Myocyte (in vitro differentiated cells): Measurements from ENCODE around the gene ABHD17C. TPM values are rescaled to one million over a fixed set of nuclear protein-coding genes. Genes with fewer than 3 reads are reported as not detected.
A peak's percentile ranks its signal among the peaks of the same experiment; 100 is the strongest.

ENCODE experiments used
- DNase-seq: peaks from one replicate; pipeline ENCODE4 v3.0.0-alpha.2; 2012; ENCODE audit warnings: low read depth
- total RNA-seq: library from RNA; depleted of rRNA; stranded (reverse); fragments of >200 nt; gene quantifications from 2 replicates; pipeline ENCODE4 v1.2.3, GENCODE V29; 2014

The ABHD17C gene
- total RNA-seq, 1 donor from 2014 or later, result 5.7 TPM

DNA sequence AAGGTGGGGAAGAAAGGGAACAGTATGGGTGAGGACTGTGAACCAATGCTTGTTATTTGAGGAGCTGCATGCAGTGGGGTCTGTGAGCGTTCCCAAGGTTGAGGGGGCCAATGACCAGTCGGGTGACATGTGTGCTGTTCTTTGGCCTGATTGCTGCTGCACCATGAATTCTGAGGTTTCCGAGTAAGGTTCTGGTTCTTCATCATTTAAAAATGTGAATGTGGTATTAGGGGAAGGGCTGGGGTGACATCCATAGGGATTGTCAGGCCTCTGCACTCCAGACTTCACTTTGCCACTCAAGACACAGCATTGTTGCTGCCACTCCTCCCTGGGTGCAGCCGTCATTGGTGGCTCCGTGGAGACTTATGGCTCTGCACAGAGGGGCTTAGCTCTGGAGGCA, 32.5 kb downstream of the ABHD17C start:
- peak; percentile 75 for DNase-seq

DNA sequence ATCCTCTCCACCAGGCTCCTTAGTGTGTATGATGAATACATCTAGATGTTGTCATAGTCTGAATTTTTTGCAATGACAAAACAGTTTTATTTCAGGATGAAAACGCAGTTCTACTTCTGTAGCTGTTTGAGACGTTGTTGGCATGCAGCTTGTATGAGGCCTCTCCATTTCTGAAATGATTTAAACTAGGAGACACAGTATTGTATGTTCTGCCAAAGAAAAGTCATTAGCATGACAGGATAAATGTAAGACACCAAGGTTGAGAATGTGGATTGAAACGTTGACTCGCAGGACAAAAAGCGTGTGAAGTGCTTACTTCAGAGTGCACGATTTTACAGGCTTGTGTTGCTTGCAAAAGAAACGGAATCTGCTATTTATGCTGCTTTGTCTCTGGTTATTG, 35.3 kb downstream of the ABHD17C start:
- DNase-seq, result no peak

DNA sequence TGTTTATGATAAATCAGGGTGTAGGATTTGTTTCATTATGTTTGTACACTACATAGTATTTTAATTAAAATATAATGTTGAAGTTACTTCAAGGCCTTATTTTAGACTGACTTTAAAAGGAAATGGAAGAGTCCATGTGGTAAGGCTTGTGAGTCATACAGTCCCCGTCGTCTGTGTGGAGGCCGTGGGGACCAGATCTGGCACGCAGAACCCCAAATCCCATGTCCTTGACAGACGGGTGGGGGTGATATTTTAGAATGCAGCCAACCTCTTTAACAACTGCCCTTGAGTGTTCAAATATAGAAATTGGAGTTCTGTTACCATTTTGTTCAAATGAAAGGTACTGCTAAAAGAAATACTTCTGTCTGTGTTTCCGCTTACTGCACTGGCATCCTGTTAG, 35.8 kb downstream of the ABHD17C start:
- DNase-seq, result peak; percentile 53

GRCh38 chr15:80732167-80732566, 37.1 kb downstream of the ABHD17C start:
- no peak for DNase-seq

DNA sequence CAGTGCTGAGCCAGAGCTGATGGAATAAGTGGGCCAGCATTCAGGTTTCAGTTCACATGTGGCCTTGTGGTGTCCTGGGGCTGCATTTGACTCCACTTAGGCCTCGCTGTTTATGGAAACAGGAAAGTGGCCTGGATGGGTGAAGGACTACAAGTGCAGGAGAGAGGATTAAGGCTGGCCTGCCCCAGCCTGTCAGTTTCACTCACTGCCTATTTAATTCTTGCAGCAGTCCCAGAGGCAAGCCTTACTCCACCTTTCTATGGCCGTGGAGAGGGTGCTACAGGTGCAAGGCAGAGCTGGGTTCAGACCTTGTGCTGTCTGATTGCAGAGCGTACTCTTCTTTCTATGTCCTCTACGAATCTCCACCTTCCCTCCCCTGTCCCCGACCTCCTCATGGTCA, 37.7 kb downstream of the ABHD17C start:
- peak; percentile 33 for DNase-seq

DNA sequence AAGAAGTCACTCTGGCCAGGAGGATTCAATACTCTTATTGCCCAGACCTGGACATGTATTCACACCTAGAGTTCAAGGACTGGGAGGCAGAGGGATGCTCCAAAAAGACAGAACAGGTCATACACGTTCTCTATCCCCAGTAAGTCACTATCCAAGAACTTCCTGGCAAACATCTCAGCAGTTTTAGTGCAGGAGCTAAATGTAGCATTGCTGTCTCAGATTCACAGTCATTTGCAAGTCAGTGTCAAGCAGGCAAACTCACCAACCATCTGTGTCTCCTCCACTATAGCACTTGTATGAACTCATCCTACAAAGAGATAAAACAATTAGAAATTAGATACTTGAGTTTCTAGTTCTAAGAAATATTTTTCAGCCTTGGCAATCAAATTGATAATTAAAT, 38.4 kb downstream of the ABHD17C start:
- peak; percentile 41 for DNase-seq

- no peak for DNase-seq
These were observed 40.2 kb downstream of the ABHD17C start for GRCh38 chr15:80735344-80735743.

GRCh38 chr15:80736560-80736959, 41.5 kb downstream of the ABHD17C start:
- DNase-seq, result no peak

- DNase-seq, result peak; percentile 88
These were observed 44.8 kb downstream of the ABHD17C start for GRCh38 chr15:80739919-80740318.

DNA sequence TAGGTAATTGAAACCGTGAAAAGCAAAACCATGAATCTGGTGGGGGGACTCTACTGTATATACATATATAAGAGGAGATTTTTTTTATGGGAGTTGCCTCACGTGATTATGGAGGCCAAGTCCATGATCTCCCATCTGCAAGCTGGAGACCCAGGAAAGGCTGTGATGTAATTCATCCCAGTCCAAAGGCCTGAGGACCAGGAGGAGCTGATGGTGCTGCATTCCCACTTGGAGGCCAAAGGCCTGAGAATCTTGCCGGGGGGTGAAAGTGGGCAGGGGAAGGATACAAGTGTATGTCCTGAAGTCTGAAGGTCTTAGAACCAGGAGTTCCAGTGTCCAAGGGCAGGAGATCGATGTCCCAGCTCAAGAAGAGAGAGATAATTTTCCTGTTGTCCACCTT, 47.0 kb downstream of the ABHD17C start:
- DNase-seq, result no peak

DNA sequence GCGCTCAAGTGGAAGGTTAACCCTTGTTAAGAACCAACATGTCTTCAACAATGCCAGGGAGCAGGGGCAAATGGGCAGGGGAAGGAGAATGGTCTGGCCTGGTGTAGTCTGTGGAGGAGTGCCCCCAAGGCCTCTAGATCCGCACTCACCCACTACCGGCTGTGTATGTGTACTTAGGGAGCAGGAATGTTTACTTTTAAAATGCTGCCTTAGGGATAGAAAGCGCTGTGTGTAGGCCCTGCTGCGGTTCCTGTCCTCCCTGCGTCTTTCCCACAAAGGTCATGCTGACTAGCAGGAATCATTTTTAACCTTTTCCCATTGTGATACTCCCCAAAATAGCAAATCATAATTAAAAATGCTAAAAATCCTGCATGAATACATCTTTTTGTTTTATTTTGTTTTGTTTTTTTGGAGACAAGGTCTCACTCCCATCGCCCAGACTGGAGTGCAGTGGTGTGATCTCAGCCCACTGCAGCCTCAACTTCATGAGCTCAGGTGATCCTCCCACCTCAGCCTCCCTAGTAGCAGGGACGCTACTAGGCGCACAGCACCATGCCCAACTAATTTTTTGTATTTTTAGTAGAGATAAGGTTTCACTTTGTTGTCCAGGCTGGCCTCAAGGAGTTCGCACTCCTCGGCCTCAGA, 48.2 kb downstream of the ABHD17C start:
- DNase-seq, result no peak

DNA sequence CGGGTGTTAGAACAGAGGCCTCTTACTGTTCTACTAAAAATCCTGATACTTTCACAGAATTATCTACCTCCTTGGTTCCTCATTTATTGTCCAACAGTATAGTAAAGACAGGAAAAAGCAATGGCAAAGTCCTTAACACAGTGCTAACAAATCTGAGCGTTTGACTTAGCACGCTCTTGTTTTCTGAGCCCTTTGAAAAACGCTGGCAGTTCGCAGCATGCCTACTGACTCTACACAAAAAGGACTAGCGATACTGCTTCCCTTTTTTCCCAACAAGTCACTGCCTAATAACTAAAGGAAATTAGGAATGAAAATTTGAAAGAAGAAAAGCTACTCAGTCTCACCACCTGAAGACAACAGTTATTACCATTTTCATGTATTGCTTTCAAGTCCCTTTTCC, 49.3 kb downstream of the ABHD17C start:
- no peak for DNase-seq

DNA sequence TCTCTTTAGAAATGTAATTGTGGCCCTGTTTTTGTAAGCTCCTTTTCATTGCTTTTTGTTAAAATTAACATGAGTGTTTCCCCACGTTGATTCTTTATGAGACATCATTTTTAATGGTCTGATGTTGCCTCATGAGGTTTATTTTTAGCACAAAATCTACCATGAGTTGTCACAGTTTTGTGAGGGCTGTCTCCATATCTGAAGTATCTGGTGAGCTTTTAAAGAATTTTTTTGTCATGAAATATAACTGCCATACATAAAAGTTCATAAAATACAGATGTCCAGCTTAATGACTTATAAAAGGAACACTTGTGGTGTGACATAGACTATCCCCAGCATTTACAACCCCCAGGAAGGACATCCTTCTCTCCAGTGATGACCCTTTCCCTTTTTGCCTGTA, 49.7 kb downstream of the ABHD17C start:
- no peak for DNase-seq

DNA sequence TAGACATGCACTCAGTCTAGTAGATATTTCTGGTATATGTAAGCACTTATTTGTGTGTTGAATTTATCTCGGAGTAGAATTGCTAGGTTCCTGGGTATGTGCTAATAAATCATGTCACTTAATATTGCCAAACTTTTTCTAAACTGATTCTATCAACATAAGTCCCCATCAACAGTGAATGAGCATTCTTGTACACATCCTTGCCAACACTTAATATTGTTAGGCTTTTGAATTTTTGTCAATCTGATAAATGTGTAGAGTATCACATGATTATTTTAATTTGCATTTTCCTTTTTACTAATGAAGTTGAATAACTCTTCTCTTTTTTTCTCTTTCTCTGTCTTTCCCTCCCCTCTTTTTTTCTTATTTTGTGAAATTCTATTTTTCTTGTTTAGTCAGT, 50.8 kb downstream of the ABHD17C start:
- DNase-seq, result no peak

- DNase-seq, result no peak
These were observed 52.4 kb downstream of the ABHD17C start for GRCh38 chr15:80747317-80748053.

GRCh38 chr15:80749589-80749988, 54.5 kb downstream of the ABHD17C start:
- DNase-seq, result no peak

DNA sequence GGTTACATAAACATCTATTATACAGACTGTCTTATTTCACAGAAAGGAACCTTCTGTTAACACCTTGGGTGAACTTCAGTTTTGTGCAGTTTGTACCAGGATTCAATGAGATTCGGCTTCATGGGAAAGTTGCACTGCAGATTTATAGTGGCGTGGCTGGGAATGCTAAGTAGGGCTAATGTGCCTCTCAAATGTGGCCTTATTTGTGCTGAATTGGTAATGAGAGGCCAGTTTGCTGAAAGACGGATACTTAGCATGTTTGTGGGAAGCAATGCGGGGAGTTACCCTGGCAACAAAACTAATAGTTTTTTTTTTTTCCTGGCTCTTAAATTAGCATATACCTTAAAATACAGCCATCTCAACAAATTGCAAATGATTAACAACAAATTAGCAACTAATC, 55.5 kb downstream of the ABHD17C start:
- DNase-seq, result no peak

- no peak for DNase-seq
These were observed 57.1 kb downstream of the ABHD17C start for GRCh38 chr15:80752204-80752603.

- no peak for DNase-seq
These were observed 58.1 kb downstream of the ABHD17C start for GRCh38 chr15:80753161-80753560.

DNA sequence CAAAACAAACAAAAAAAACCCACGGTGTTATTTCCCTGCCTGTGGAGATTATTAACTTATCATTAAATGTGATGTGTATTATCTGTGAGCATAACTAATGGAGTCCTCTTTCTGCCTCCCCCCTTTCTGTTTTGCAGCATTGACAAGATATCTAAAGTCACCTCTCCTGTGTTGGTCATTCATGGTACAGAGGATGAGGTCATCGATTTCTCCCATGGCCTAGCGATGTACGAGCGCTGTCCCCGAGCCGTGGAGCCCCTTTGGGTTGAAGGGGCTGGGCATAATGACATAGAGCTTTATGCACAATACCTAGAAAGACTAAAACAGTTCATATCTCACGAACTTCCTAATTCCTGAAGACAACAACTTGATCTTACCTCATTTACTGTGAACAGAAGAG, 58.9 kb downstream of the ABHD17C start:
- no peak for DNase-seq

- no peak for DNase-seq
These were observed 60.8 kb downstream of the ABHD17C start for GRCh38 chr15:80755885-80756284.

DNA sequence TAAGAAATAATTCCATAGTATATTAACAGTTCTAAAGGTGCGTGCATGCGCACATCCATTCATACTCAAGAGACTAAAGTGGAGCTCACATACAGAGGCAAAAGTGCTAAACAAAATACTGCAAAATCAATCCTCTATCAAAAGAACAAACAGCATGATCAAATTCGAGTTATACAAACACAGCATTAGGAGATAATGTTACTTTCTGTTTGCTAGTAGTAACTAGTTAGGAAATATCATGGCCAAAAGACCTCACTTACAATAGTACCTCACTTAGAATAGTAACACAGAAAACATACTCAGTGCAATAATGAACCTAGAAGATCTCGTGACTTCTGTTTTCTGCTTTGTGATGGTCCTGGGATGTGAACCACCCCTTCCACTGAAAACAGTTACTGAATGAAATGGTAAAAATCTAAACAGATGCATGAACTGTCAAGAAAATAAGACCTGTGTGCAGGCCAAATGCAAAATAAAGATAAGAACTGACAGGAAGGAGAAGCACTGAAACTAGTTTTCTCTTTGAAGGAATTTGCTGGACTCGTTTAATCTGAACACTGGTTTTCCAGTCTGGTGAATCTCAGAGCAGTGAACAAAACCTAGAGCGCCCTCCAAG, 63.1 kb downstream of the ABHD17C start:
- no peak for DNase-seq

DNA sequence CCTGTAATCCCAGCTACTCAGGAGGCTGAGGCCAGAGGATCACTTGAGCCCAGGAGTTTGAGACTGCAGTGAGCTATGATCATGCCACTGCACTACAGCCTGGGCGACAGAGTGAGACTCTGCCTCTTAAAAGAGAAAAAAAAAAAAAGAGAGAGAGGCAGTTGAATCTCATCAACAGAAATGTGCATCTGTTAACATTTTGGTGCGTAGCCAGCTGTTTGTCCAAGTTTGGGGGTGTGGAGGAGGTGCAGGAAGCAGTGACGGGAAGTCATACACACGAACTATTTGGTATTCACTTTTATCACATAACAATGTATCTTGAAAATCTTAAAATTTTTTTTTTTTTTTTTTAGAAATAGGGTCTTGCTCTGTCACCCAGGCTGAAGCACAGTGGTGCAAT, 65.8 kb downstream of the ABHD17C start:
- no peak for DNase-seq
